OCI-M1 (cell line): ENCODE results near the gene CACNA2D2.
A peak's percentile ranks its signal among the peaks of the same experiment; 100 is the strongest.

Experiments used
- DNase-seq: peaks from one replicate; lab custom pipeline; 2025; lab: John Stamatoyannopoulos, UW

Gene CACNA2D2

DNA sequence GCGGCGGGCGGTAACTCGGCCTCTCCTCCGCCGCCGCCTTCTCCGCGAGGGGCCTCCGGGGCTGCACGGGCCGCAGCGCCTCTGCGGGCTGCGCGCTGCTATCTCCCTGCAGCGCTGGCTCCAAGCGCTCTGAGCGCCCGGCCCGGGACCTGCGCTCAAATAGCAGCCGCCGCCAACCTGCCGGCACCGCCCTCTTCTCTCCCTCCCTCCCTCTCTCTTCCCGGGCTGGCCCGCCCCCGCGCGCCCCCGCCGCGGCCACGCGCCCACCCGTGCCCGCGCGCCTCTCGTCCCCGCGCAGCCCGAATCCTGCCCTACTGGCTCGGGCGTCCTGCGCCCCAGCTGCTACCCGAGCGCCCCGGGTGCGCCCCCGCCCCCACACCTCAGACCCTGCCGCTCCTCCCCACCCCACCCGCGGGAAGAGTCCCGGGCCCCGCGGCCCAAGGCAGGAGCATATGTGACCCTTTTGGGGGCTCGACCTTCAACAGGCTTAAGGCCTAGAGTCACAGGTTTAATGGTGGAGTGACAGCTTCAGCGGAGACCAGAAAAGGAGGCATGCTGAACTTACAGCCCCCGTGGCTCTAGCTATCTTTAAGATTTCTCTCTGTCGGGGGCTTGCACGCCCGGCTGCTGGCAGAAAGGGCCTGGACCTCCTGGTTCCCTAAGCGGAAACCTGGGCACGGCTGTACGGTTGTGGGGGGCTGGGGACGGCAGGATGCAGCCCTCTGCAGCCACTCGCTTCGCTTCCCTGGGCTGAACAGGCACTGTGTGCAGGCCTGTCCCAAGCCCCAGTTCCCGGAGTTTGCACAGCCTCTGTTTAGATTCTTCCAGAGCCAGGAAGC is at the start of gene CACNA2D2:
TSS of gene CACNA2D2 (minus strand) at position 131 of the 839 bp plus-strand sequence. CDS start 211 bp downstream, outside the sequence.
- no peak for DNase-seq

DNA sequence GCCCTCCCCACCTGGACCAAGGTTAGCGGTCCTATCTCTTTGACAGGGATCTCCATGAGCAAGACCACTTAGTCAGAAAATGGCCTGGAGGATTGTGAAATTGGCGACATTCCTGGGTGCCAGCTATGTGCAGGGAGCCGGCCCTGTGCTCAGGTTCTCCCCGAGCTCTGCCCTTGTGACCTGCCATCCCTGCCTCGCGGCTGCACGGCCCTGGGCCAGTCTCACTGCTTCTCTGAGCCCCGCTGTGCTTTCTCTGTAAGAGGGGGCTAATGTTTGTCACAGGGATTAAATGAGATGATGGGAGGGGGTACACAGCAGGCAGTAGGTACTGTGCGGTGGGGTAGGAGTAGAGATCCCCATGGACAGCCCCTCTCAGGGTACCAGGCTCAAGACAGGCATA is 49.2 kb upstream of the CACNA2D2 start:
- no peak for DNase-seq

DNA sequence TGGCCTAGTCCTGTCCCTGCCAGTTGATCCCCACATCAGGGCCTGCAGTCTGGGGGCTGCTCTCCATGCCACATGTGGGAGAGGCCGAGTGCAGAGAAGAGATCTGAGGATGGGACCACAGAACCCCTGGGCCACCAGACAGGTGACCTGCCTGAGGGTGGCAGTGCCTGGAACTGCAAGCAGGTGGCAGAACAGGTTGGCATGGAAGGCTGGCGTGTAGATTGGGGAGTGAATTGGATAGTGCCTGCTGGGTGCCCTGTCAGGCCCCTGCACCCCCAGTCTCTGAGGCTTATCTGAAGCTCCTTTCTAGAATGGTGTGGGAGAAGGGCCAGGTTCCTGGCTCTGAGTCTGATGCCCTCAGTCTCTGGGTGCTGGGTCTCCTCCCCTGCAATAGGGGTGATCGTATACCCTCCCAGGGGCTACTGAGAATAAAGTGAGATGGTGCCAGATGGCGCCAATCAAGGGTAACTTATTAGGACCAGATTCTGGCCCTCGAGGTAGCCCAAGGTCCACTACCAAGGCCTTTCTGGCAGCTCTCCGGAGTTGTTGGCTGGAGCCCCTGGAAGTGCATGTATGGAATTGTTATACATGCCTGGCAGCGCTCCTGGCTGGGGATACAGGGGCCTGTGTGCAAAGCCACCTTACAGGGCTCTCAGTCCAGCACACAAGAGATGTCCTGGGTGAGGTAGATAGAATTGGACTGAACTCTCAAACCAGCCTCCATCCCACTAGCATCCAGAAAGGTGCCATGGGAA is 48.4 kb upstream of the CACNA2D2 start:
- DNase-seq, result no peak

- DNase-seq, result no peak
Observed at GRCh38 chr3:50551054-50551659, 47.7 kb upstream of the CACNA2D2 start.

- DNase-seq, result peak; percentile 69
Observed at GRCh38 chr3:50550079-50550736, 46.8 kb upstream of the CACNA2D2 start.

DNA sequence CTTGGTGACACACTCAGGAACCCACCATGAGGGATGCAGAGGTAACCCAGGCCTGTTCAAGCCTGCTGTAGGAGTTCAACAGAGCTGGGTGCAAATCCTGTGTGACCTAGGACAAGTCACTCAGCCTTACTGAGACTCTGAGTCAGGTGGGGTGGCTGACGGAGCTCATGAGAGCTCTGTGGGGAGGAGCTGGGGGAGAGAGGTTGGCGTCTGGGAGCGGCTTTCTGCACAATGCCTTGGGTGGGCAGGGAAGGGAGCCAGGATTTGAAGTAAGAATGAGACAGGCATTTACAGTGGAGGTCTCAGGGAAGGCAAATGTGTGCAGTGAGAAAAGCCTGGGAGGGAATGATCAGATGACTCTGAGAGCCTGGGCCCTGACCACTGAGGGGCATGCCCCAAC is 45.8 kb upstream of the CACNA2D2 start:
- DNase-seq, result no peak

DNA sequence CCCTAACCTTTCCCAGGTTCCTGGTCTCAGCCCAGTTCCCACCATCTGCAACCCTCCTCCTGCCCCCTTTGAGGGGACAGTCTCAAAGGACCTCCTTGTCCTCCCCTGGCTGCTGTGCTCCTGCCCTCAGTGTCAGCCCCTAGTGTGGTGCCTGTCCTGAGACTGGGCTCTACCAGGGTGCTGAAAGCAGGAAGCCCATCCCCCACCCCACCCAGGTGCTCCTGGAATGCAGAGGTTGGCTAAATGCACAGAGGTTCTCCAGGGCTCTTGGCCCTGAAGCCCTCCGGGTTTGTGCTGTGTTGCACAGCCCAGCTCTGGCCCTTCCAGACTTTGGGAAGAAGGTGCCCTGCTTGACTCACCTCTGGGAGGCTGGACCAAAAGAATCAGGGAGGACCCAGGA is 42.3 kb upstream of the CACNA2D2 start:
- DNase-seq, result no peak

DNA sequence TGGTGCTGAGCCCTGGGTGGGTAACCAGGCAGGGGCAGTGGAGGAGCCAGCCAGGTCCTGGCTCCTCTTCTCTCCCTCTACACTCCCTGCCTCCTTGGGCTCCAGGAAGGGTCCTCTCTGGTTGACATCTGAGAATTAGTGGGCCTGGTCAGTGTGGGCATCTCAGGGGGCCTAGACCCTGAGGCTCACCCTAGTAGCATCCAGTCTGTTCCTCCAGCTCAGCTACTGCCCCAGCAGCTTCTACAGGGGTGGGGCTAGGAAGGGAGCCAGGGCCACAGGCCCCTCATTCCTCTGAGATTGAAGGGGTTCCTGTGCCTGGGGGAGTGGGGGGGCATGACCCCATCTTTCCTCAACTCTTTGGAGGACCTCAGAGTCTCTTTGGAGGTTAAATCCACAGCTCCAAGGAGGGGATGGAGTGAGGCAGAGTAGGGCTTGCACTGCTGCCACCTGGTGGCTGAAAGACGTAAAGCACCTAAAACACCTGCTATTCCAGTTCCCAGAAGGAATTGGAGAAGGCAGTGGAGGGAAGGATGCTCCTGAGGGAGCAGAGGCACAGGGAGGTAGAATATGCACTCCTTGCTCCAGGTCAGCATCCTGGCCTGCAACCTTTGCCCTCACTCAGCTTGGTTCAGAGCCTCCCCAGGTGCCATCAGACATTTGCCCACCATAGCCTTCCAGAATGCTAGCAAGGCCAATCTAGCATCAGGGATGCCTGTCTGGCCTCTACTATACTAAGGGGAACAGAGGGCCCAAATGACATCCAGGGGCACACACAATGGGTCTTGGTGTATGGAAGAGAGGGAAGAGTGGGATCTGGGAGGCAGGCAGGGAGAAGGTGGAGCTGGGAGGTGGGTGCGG is 39.0 kb upstream of the CACNA2D2 start:
- DNase-seq, result peak; percentile 53

GRCh38 chr3:50539356-50540286 is 36.2 kb upstream of the CACNA2D2 start:
- DNase-seq, result peak; percentile 81

GRCh38 chr3:50537421-50538129 is 34.1 kb upstream of the CACNA2D2 start:
- no peak for DNase-seq

GRCh38 chr3:50536471-50537180 is 33.2 kb upstream of the CACNA2D2 start:
- no peak for DNase-seq

GRCh38 chr3:50534681-50535330 is 31.4 kb upstream of the CACNA2D2 start:
- DNase-seq, result no peak

DNA sequence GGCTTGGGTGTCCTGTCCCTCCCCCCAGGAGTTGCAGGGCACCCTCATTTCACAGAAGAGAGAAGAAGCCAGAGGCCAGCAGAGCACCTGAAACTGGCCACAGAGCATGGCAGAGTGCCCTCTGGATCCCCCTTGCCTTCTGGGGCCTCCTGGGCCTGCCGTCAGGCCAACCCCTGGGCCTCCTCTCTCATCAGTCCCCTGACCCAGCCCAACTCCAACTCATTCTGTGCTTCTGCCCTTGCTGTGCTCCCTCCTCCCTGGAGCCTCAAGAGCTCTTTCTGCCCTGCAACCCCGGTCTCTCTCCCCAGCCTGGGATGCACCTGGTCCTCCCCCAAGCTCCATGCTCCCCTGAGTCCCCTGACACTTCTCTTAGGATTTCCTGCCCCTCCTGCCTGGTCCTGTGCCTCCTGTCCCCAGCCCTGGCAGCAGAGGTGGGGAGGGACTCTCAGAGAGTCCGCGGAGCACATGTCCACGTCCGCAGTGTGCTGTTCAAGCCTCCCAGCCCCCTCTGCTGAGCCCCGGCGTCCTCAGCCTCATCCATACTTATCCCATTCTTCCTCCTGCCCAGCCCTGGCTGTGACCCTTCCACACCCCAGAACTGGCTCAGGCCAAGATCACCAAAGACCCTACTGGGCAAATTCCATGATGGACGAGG is 30.5 kb upstream of the CACNA2D2 start:
- DNase-seq, result no peak

- DNase-seq, result no peak
Observed at GRCh38 chr3:50533316-50533715, 29.9 kb upstream of the CACNA2D2 start.

DNA sequence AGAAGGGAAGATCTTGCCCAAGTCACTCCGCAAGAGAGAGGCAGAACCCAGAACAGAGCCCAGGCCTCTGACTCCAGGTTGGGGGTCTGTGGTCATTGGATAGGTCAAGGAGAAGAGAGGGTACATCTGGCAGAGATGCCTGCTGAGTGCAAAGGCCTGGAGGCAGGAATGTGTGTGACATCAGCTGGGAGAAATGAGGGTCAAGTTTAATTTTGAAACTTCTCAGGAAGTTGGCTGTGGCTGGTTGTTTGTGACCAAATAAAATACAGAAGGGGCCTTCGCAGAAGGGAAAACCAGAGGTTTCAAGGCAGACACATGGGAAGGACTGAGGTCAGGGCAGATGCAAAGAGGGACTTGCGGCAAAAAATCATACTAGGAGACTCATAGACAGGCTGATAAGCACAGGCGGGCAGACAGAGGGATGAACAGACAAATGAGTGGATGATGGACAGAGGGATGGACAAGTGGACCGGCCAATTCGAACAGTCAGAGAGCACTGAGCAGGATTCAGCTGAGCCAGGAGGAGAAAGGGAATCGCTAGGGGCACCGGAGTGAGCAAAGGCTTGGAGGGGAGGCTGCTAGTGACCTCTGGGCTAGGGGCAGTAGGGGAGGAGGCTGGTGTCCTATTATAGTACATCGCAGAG is 28.8 kb upstream of the CACNA2D2 start:
- DNase-seq, result no peak

DNA sequence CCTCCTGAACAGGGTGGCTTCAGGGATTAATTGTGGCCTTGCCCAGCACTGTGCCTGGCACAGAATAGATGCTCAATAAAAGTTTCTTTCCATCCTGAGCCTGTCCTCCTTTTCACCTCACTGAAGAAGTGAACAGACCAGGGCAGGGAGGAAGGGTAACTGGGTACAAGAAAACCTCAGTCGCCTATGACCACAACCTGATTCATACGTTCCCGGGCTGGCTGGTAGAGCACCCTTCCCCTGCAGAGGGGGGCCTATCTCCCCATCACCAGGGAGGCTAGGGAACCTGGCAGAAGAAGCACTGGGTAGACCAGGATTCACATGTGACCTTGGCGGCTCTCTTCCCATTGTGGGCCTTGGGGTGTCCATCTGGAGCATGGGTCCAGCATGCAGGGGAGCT is 27.8 kb upstream of the CACNA2D2 start:
- no peak for DNase-seq
